GM12874 (cell line): ENCODE data around the gene CCDC59.

Experiments
- TF ChIP-seq, protein P1 (sequence below): IDR thresholded peaks from 2 replicates; pipeline ENCODE4 v1.5.1; 2011; ENCODE audit warnings: low read depth, mild to moderate bottlenecking, control low read depth, low read length, moderate library complexity; ENCODE audit not compliant: insufficient read depth

The CCDC59 gene

GRCh38 chr12:82375201-82375600, 17.0 kb upstream of the CCDC59 start:
- TF ChIP-seq, protein P1, sequence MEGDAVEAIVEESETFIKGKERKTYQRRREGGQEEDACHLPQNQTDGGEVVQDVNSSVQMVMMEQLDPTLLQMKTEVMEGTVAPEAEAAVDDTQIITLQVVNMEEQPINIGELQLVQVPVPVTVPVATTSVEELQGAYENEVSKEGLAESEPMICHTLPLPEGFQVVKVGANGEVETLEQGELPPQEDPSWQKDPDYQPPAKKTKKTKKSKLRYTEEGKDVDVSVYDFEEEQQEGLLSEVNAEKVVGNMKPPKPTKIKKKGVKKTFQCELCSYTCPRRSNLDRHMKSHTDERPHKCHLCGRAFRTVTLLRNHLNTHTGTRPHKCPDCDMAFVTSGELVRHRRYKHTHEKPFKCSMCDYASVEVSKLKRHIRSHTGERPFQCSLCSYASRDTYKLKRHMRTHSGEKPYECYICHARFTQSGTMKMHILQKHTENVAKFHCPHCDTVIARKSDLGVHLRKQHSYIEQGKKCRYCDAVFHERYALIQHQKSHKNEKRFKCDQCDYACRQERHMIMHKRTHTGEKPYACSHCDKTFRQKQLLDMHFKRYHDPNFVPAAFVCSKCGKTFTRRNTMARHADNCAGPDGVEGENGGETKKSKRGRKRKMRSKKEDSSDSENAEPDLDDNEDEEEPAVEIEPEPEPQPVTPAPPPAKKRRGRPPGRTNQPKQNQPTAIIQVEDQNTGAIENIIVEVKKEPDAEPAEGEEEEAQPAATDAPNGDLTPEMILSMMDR, result no peak

DNA sequence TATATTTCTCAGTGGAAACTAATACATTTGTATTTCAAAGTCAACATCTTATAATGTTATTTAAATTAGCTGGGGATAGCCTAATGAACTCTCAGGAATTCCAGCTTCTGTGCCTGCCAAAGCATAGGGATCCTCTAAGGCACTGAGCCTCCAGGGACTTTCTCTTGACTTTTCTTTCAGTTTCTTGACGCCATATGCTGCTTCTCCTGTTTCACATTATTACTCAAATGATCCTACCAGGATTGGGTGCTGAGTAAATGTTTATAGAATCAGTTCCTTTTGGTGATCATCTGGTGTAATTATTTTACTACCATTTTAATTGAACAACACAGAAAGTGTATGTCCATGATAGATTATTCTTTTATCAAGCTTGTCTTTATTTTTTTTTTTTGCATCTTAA, 8.0 kb upstream of the CCDC59 start:
- TF ChIP-seq, protein P1, result no peak

DNA sequence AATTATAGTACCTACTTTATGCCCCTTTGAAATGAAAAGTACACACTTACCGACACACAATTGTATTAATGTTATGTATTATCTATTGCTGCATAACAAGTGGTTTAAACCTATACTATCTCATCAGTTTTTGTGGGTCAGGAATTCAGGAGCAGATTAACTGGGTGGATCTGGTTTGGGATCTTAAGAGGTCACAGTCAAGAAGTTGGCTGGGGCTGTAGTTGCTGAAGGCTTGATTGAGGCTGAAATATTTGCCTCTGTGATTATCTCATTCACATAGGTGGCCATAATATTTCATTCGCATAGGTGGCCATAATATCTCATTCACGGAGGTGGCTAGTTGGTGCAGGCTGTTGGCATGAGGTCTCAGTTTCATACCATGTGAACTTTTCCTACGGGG, 5.8 kb upstream of the CCDC59 start:
- TF ChIP-seq, protein P1, result no peak

DNA sequence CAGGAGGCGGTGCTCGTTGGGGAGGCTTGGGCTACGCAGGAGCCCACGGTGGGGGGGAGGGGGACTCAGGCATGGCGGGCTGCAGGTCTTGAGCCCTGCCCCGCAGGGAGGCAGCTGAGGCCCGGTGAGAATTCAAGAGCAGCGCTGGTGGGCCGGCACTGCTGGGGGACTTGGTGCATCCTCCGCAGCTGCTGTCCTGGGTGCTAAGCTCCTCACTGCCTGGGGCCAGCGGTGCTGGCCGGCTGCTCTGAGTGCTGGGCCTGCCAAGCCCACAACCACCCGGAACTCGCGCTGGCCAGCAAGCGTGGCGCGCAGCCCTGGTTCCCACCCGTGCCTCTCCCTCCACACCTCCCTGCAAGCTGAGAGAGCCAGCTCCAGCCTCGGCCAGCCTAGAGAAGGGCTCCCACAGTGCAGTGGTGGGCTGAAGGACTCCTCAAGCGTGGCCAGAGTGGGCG, 3.3 kb upstream of the CCDC59 start:
- TF ChIP-seq, protein P1, result no peak

GRCh38 chr12:82359115-82359478, 910 bp upstream of the CCDC59 start:
- TF ChIP-seq, protein P1, result no peak

GRCh38 chr12:82357845-82358199, 365 bp downstream of the CCDC59 start:
- TF ChIP-seq, protein P1, result no peak

- TF ChIP-seq, protein P1, result no peak
Observed at GRCh38 chr12:82357340-82357739, 847 bp downstream of the CCDC59 start.

DNA sequence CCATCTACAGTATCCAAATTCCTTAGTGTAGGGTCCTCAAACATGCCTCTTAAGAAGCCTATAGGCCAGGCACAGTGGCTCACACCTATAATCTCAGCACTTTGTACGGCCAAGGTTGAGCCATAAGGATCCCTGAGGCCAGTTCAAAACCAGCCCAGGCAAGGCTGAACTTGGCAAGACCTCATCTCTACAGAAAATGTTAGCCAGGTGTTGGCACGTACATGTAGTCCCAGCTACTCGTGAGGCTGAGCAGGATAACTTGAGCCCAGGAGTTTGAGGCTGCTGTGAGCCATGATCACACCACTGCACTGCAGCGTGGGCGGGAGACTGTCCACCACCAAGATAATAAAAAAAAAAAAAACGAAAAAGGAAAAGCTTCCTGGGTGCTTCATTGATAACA, 6.8 kb downstream of the CCDC59 start:
- TF ChIP-seq, protein P1, result no peak
